Endothelial cell (in vitro differentiated cells): ENCODE data around the gene SUV39H1. TPM values are rescaled to one million over a fixed set of nuclear protein-coding genes. Genes with fewer than 3 reads are reported as not detected.

Source experiments
- DNase-seq: peaks from one replicate; pipeline ENCODE4 v3.0.0; 2021; ENCODE audit warnings: low spot score
- H3K27ac Mint-ChIP-seq: one replicate; pipeline ENCODE4 v1.8.0; 2021; ENCODE audit warnings: mixed read lengths, inconsistent platforms; ENCODE audit not compliant: unreplicated experiment
- H3K27me3 Mint-ChIP-seq: one replicate; pipeline ENCODE4 v1.8.0; 2021; ENCODE audit warnings: mild to moderate bottlenecking, moderate library complexity, mixed read lengths, inconsistent platforms; ENCODE audit not compliant: unreplicated experiment
- H3K36me3 Mint-ChIP-seq: one replicate; pipeline ENCODE4 v1.8.0; 2021; ENCODE audit warnings: mild to moderate bottlenecking, low read depth, mixed read lengths, inconsistent platforms; ENCODE audit not compliant: unreplicated experiment
- H3K4me1 Mint-ChIP-seq: one replicate; pipeline ENCODE4 v1.8.0; 2021; ENCODE audit warnings: mild to moderate bottlenecking, mixed read lengths, inconsistent platforms; ENCODE audit not compliant: unreplicated experiment
- H3K4me3 Mint-ChIP-seq: one replicate; pipeline ENCODE4 v1.8.0; 2021; ENCODE audit warnings: mild to moderate bottlenecking, mixed read lengths, inconsistent platforms; ENCODE audit not compliant: unreplicated experiment
- H3K9me3 Mint-ChIP-seq: one replicate; pipeline ENCODE4 v1.8.0; 2021; ENCODE audit warnings: mixed read lengths, inconsistent platforms; ENCODE audit not compliant: unreplicated experiment
- CTCF ChIP-seq: fragments of 200-600 bp; sonication (generic); IDR thresholded peaks from one replicate; pipeline ENCODE4 v1.5.0; 2021; ENCODE audit warnings: antibody characterized with exemption; ENCODE audit not compliant: unreplicated experiment
- total RNA-seq: library from RNA; stranded (reverse); fragmentation: NEBNext Ultra II Directional; extraction: Animal tissue kit (Norgen Biotek cat#: 25700); gene quantifications from one replicate; pipeline ENCODE4 v1.2.1, GENCODE V29; 2021; ENCODE audit not compliant: unreplicated experiment

The SUV39H1 gene
- total RNA-seq, 1 donor from 2014 or later, result 6.8 TPM

- peaks cover 4% of the 10 kb centered on the region for H3K27me3 Mint-ChIP-seq
- no peak for DNase-seq
- H3K4me1 Mint-ChIP-seq, result no peaks in the 10 kb centered on the region
- H3K4me3 Mint-ChIP-seq, result no peak overlapping the region
- no peaks in the 10 kb centered on the region for H3K36me3 Mint-ChIP-seq
- no peaks in the 10 kb centered on the region for H3K9me3 Mint-ChIP-seq
- no peak for TF ChIP-seq CTCF
- no peak overlapping the region for H3K27ac Mint-ChIP-seq
These were observed 56.0 kb downstream of the SUV39H1 start for GRCh38 chrX:48752498-48752897.

GRCh38 chrX:48753708-48754228 is 57.2 kb downstream of the SUV39H1 start:
- no peak for TF ChIP-seq CTCF
- H3K4me1 Mint-ChIP-seq, result no peaks in the 10 kb centered on the region
- H3K4me3 Mint-ChIP-seq, result no peak overlapping the region
- H3K27ac Mint-ChIP-seq, result no peak overlapping the region
- no peaks in the 10 kb centered on the region for H3K36me3 Mint-ChIP-seq
- H3K27me3 Mint-ChIP-seq, result peaks cover 4% of the 10 kb centered on the region
- DNase-seq, result no peak
- no peaks in the 10 kb centered on the region for H3K9me3 Mint-ChIP-seq

GRCh38 chrX:48754238-48754637 is 57.7 kb downstream of the SUV39H1 start:
- Mint-ChIP-seq H3K27ac (no peak overlapping the region), H3K9me3 (no peaks in the 10 kb centered on the region)

More at GRCh38 chrX:48754238-48754637, 57.7 kb downstream of the SUV39H1 start:
- TF ChIP-seq CTCF, result no peak
- no peak overlapping the region for H3K4me3 Mint-ChIP-seq
- DNase-seq, result no peak
- H3K27me3 Mint-ChIP-seq, result peaks cover 4% of the 10 kb centered on the region
- no peaks in the 10 kb centered on the region for H3K36me3 Mint-ChIP-seq
- H3K4me1 Mint-ChIP-seq, result no peaks in the 10 kb centered on the region

Other genes with a start within 250 kb of the SUV39H1 start
- gene SLC38A5, start 226.5 kb upstream of the SUV39H1 start, total RNA-seq, result 21.7 TPM
- 38.4 TPM for gene FTSJ1, start 220.5 kb upstream of the SUV39H1 start, total RNA-seq
- gene PORCN, start 187.7 kb upstream of the SUV39H1 start, total RNA-seq, result 9.4 TPM
- 66.0 TPM for gene EBP, start 174.9 kb upstream of the SUV39H1 start, total RNA-seq
- 12.5 TPM for gene TBC1D25, start 157.0 kb upstream of the SUV39H1 start, total RNA-seq
- gene RBM3, start 122.2 kb upstream of the SUV39H1 start, total RNA-seq, result 252 TPM
- gene WDR13, start 99.2 kb upstream of the SUV39H1 start, total RNA-seq, result 73.8 TPM
- 2.7 TPM for gene WAS, start 12.9 kb upstream of the SUV39H1 start, total RNA-seq
- not detected for gene GLOD5, start 65.0 kb downstream of the SUV39H1 start, total RNA-seq
- not detected for gene GATA1, start 89.9 kb downstream of the SUV39H1 start, total RNA-seq
- 122 TPM for gene HDAC6, start 105.3 kb downstream of the SUV39H1 start, total RNA-seq
- not detected for gene ERAS, start 129.8 kb downstream of the SUV39H1 start, total RNA-seq
- gene PCSK1N, start 138.9 kb downstream of the SUV39H1 start, total RNA-seq, result 2.0 TPM
- 70.6 TPM for gene TIMM17B, start 201.0 kb downstream of the SUV39H1 start, total RNA-seq
- gene PQBP1, start 201.2 kb downstream of the SUV39H1 start, total RNA-seq, result 80.1 TPM
- 27.2 TPM for gene SLC35A2, start 214.9 kb downstream of the SUV39H1 start, total RNA-seq
- 7.0 TPM for gene PIM2, start 222.3 kb downstream of the SUV39H1 start, total RNA-seq